H1 (cell line): ENCODE measurements around the gene PTEN. TPM values are rescaled to one million over a fixed set of nuclear protein-coding genes. Genes with fewer than 3 reads are reported as not detected.

Experiments
- CBX5 ChIP-seq: fragments of 300-800, 300-1000 bp; sonication (generic); IDR thresholded peaks from 2 replicates; pipeline ENCODE4 v1.7.1; 2016; ENCODE audit warnings: antibody characterized with exemption, low read length, low read depth
- KDM4A ChIP-seq: IDR thresholded peaks from one replicate; pipeline ENCODE4 v1.7.1; 2012; ENCODE audit warnings: low read depth, mild to moderate bottlenecking, moderate library complexity, low read length, inconsistent platforms; ENCODE audit not compliant: severe bottlenecking
- RAD21 ChIP-seq, 2 experiments: IDR thresholded peaks in 1 of 2; conservative IDR thresholded peaks in 1 of 2; 2 replicates each; pipeline ENCODE4 v1.6.1; 2011; ENCODE audit warnings: low read depth in 2 of 2, low read length in 2 of 2, improper control_type of control experiment in 1 of 2, inconsistent platforms in 1 of 2, mild to moderate bottlenecking in 1 of 2, moderate library complexity in 1 of 2
- SIN3A ChIP-seq, 2 experiments: IDR thresholded peaks in 1 of 2; conservative IDR thresholded peaks in 1 of 2; 2 replicates each; pipeline ENCODE4 v1.6.1; 2011 to 2012; ENCODE audit warnings: low read length in 2 of 2, improper control_type of control experiment in 1 of 2, low read depth in 1 of 2, mild to moderate bottlenecking in 1 of 2
- SP1 ChIP-seq: IDR thresholded peaks from 2 replicates; pipeline ENCODE4 v1.6.1; 2011; ENCODE audit warnings: low read depth, low read length
- TAF7 ChIP-seq: optimal IDR thresholded peaks from 2 replicates; pipeline ENCODE3; 2011; ENCODE audit warnings: low read depth, mild to moderate bottlenecking, inconsistent platforms, low read length, moderate library complexity, borderline replicate concordance
- polyA plus RNA-seq, 7 experiments: library from polyadenylated mRNA; depleted of rRNA in 3 of 7; stranded (reverse) in 5 of 7; unstranded in 2 of 7; fragments of >200 nt in 5 of 7; fragments of 200-250 nt in 2 of 7; gene quantifications; 1 replicate in 5 of 7; 2 replicates in 1 of 7; 4 replicates in 1 of 7; pipeline versions ENCODE4 v1.2.1 to v1.2.3, GENCODE V29; 2011 to 2013; ENCODE audit warnings: missing spikeins in 2 of 7, mixed read lengths in 2 of 7
- total RNA-seq: library from RNA; stranded (reverse); fragmentation: NEBNext Ultra II Directional; extraction: Animal tissue kit (Norgen Biotek cat#: 25700); gene quantifications from 2 replicates; pipeline ENCODE4 v1.2.1, GENCODE V29; 2021

Gene PTEN
- total and polyA plus RNA-seq, 2 of the 8 experiments (the other 6 are each of a cell fraction or from before 2014, with no cell fraction given): 6.3 to 48.7 TPM

GRCh38 chr10:87841186-87841585 lies 22.2 kb upstream of the PTEN start (continued):
- no peak for TF ChIP-seq SP1
- TF ChIP-seq TAF7: no peak
- TF ChIP-seq CBX5: no peak
- TF ChIP-seq RAD21 (IDR thresholded peaks at IDR 0.05 in 1 of 2, conservative IDR thresholded peaks at IDR 0.05 in 1 of 2; ENCODE audit: low read depth in 2 of 2, low read length in 2 of 2): no peak
- no peak for TF ChIP-seq SIN3A (conservative IDR thresholded peaks at IDR 0.05 in 1 of 2, IDR thresholded peaks at IDR 0.05 in 1 of 2; ENCODE audit: low read depth in 1 of 2, low read length in 2 of 2)
- TF ChIP-seq KDM4A: no peak
